GM19395 (cell line): ENCODE measurements around the gene EPOP.

Source experiments
- ATAC-seq: cut with Tn5 transposase; IDR thresholded peaks from one replicate; pipeline ENCODE4 v1.9.1; 2021; ENCODE audit warnings: mild to moderate bottlenecking, moderate library complexity; ENCODE audit not compliant: unreplicated experiment

Gene EPOP

DNA sequence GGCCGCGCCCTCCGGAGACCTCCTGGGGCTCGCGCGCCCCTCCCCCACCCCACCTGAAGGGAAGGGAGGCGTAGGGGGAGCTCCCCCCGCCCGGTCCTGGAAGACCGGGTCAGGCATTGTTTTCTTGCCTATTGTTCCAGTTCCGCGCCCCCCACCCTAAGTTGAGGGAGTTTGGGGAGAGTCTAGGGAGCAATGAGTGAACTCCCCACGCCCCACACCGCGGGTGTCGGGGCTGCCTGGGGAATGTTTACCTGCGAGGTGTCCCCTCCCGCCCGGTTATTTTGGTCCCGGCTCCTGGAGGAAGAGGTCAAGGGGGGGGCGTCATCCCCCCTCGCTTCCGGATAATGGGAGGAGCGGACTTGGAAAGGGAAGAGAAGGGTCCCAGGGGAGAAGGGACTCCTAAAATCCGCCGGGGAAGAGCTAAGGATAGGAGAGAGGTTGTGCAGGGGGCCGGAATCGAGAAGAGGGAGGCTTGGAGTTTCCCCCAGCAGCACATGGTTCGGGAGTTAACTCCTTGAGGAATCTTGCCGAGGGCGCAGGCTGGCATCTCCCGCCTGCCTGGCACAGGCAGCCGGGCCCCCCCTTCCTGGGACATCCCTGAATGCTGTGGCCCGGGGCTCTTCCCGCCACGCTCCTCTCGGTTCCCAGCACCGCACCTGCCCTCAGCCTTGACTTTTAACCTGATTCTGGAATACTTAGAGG is 31.2 kb upstream of the EPOP start:
- ATAC-seq, result no peak

DNA sequence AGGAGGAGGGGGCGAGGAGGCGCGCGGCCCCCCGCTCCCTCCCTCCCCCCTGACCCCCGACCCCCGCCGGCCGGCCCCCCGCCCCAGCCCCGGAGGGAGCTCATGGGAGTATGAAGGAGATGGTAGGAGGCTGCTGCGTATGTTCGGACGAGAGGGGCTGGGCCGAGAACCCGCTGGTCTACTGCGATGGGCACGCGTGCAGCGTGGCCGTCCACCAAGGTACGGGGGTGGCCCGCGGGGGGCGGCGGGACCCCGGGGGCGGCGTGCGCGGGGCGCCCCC is 30.7 kb upstream of the EPOP start:
- no peak for ATAC-seq

- no peak for ATAC-seq
Measured at GRCh38 chr17:38704606-38705522, 30.1 kb upstream of the EPOP start, which contains the start of gene MLLT6. TSS of gene MLLT6 (plus strand) at chr17:38705273. CDS start at chr17:38705633, 360 bp downstream.

- no peak for ATAC-seq
Measured at GRCh38 chr17:38703742-38704605, 29.2 kb upstream of the EPOP start.

DNA sequence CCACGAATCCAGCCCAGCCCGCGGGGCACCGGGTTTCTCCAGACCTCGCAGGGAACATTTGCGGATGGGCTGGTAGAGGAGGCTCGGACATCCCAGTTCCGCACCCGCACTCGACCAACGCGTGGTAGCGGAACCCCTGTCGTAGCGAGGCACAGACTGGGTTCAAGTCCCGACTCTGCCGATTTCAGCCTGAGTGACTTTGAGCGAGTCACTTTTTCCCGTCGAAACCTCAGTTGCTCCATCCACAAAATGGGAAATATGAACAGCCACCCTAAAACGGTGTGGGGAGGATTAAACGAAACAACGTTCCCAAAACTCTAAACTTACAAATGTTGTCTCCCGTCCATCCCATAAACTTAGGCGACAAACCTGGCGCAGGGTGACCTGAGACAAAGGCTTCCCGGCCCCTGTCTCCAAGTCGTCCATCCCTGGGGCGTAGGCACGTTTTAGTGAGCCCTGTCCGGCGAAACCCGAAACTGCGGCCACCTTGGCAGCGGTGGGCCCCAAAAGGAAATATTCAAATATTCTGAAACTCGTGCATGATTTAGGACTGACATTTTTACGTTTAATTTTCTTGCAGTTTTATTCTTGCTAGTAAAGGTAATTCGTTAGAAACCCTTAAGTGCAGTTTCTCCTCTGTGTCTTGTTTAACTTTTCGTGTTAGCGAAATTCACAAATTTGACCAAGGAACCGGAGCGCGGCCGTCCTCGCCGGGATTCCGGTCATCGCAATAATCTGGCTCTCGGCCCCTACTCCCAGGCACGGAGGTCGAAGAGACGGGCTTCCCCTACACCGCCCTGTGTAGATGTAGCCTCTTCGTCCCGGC is 28.4 kb upstream of the EPOP start:
- ATAC-seq, result no peak

DNA sequence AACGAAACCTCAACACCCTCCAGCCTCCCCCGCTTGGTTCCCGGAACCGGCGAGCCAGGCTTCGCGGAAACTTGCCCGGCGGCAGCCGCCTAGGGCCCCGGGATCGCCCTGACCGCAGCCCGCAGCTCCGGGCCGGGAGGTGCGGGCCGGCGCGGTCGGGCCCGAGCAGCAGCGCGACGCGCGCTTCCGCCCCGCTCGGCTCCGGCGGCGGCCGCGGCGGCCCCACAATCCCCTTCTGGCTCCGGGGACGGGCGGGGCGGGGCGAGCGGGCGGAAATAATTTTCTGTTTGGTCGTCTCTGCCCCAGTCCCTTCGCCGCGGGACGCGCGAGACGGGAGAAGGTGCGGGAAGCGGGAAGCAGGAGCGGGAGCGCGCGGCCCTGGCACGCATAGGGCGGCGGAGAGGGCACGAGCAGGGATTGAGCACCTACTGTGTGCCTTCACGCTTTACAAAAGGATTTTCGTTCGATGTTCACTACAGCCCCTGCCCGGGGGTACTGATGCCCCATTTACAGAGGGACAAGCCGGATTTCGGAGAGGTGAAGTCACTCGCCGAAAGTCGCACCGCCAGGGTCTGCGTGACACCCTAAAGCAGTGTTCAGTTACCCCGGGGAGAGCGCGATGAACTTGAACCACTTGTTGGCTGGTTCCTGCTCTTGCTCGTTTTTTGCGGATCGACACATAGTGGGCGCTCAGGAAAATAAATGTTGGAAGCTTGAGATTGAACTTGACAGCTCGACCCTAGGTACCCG is 27.6 kb upstream of the EPOP start:
- no peak for ATAC-seq

- no peak for ATAC-seq
Measured at GRCh38 chr17:38701504-38702165, 26.9 kb upstream of the EPOP start.

GRCh38 chr17:38698760-38699159 is 24.0 kb upstream of the EPOP start:
- no peak for ATAC-seq

DNA sequence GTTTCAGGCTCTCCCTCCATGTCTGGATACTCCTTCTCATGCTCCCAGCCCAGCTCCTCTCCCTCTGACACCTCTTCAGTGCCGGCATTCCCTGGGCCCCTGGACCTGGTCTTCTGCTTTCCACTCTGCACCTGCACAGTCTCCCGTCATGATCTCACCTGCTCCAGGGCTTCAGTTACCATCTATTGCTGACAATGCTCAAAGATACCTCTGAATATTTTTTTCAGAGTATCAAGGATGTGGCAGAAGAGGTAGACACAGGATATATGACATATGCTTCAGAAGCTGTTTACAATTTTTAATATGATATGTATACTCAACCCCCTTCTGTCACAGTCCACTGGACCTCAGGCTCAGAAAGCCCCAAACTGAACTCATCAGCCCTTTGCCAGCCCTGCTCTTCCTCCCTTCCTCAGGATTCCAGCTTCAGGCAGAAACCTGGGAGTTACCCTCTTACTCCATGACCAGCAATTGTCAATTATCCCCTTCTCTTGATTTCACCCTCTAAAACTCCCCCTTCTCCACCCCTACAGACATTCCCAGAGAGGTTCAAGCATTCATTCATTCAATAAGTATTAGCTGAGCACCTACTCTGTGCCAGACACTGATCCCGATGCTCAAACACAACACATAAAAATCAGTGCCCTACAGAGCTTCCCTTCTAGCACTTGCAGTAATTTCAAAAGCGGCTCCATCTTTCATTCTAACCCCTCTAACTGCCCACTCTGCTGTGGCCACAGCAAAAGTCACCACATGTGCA is 22.5 kb upstream of the EPOP start:
- no peak for ATAC-seq

- no peak for ATAC-seq
Measured at GRCh38 chr17:38693700-38694329, 19.1 kb upstream of the EPOP start.

- ATAC-seq, result no peak
Measured at GRCh38 chr17:38691154-38691553, 16.4 kb upstream of the EPOP start.

GRCh38 chr17:38690386-38690785 is 15.6 kb upstream of the EPOP start:
- no peak for ATAC-seq

GRCh38 chr17:38687286-38687685 is 12.5 kb upstream of the EPOP start:
- no peak for ATAC-seq

GRCh38 chr17:38685491-38685890 is 10.7 kb upstream of the EPOP start:
- ATAC-seq, result no peak

GRCh38 chr17:38681096-38681495 is 6.3 kb upstream of the EPOP start:
- no peak for ATAC-seq

DNA sequence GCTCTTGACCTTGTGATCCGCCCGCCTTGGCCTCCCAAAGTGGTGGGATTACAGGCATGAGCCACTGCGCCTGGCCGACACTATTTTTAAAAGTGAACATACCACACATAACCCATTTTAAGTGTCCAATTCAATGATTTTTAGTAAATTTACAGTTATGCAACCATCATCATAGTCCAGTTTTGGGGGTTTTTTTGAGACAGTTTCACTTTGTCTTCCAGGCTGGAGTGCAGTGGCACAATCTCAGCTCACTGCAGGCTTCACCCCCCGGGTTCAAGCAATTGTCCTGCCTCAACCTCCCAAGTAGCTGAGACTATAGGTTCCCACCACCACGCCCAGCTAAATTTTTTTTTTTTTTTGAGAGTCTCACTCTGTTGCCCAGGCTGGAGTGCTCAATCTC is 3.1 kb upstream of the EPOP start:
- ATAC-seq, result no peak

DNA sequence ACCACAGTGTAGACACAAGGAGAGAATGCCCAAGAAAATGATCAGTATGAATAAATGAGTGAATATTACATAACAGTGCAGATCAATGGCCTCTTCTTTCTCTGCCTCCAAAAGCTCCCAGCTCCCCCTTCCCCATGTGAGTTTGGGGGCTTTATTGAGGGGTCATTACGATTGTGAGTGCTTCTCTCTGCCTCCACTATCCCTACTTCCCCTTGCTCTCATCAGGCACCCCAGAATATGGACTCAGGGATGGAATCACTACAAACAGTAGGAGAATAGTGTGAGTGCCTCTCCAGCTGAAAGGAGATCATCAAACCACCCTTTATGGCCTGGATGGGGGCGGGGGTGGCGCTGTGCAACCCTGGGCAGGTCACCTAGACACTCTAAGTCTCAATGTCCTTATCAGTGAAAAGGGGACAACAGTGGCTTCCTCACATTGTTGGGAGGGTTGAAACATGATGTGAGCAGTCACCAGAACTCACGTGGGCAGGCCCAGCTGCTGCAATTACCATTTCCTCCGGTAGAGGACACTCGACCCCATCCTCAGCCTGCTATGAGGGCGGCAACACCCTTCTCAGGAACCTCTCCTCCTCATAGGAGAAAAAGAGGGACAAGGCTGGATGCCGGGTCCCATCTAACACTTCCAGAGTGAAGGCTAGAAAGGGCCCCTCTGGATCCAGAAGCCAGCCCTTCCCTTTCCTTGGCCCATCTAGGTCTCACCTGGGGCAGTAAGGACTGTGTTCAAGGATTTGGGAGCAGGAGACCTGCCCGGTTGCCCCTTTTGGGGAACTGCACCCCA is 2.1 kb upstream of the EPOP start:
- no peak for ATAC-seq
